H9 (cell line): ENCODE measurements around the gene EIF4G2. TPM values are rescaled to one million over a fixed set of nuclear protein-coding genes. Genes with fewer than 3 reads are reported as not detected.

Source experiments
- DNase-seq: peaks from one replicate; pipeline ENCODE4 v3.0.0-alpha.2; 2017
- H2AFZ ChIP-seq: one replicate; pipeline ENCODE4 v1.6.1; 2013; ENCODE audit warnings: mild to moderate bottlenecking, low read length, control low read depth, moderate library complexity
- H2AK5ac ChIP-seq: 2 replicates; pipeline ENCODE4 v1.6.1; 2013; ENCODE audit warnings: low read length, control low read depth, mixed read lengths; ENCODE audit not compliant: insufficient read length
- H2BK120ac ChIP-seq: one replicate; pipeline ENCODE4 v1.6.1; 2013; ENCODE audit warnings: low read depth, mild to moderate bottlenecking, low read length, control low read depth, inconsistent platforms; ENCODE audit not compliant: poor library complexity, severe bottlenecking
- H2BK12ac ChIP-seq: 2 replicates; pipeline ENCODE4 v1.6.1; 2013; ENCODE audit warnings: low read length, control low read depth, mixed read lengths, low read depth; ENCODE audit not compliant: insufficient read length
- H2BK15ac ChIP-seq: 2 replicates; pipeline ENCODE4 v1.6.1; 2013; ENCODE audit warnings: low read depth, low read length, control low read depth
- H2BK20ac ChIP-seq: one replicate; pipeline ENCODE4 v1.6.1; 2013; ENCODE audit warnings: low read depth, mild to moderate bottlenecking, low read length, control low read depth, inconsistent platforms; ENCODE audit not compliant: poor library complexity, severe bottlenecking
- H2BK5ac ChIP-seq: 2 replicates; pipeline ENCODE4 v1.6.1; 2013; ENCODE audit warnings: low read length, control low read depth, mixed read lengths; ENCODE audit not compliant: insufficient read length
- H3K14ac ChIP-seq: 2 replicates; pipeline ENCODE4 v1.6.1; 2013; ENCODE audit warnings: low read length, control low read depth; ENCODE audit not compliant: insufficient read depth
- H3K18ac ChIP-seq: 2 replicates; pipeline ENCODE4 v1.6.1; 2013; ENCODE audit warnings: low read depth, mild to moderate bottlenecking, mixed read lengths, low read length, control low read depth; ENCODE audit not compliant: insufficient read length
- H3K23ac ChIP-seq: 2 replicates; pipeline ENCODE4 v1.6.1; 2013; ENCODE audit warnings: low read length, control low read depth, mixed read lengths, low read depth; ENCODE audit not compliant: insufficient read length
- H3K23me2 ChIP-seq: 2 replicates; pipeline ENCODE4 v1.6.1; 2013; ENCODE audit warnings: low read depth, mild to moderate bottlenecking, mixed read lengths, low read length, control low read depth; ENCODE audit not compliant: insufficient read length, poor library complexity, severe bottlenecking
- H3K27ac ChIP-seq: 2 replicates; pipeline ENCODE4 v1.5.1; 2013; ENCODE audit warnings: low read length, control low read depth, mixed read lengths, low read depth; ENCODE audit not compliant: insufficient read length
- H3K27me3 ChIP-seq: 2 replicates; pipeline ENCODE4 v1.6.1; 2013; ENCODE audit warnings: low read length, control low read depth, inconsistent platforms; ENCODE audit not compliant: insufficient read depth
- H3K4ac ChIP-seq: 2 replicates; pipeline ENCODE4 v1.6.1; 2013; ENCODE audit warnings: low read depth, mild to moderate bottlenecking, control low read depth, inconsistent platforms, low read length, moderate library complexity
- H3K4me1 ChIP-seq: 2 replicates; pipeline ENCODE4 v1.6.1; 2013; ENCODE audit warnings: low read length, control low read depth, inconsistent platforms; ENCODE audit not compliant: insufficient read depth
- H3K4me2 ChIP-seq: 2 replicates; pipeline ENCODE4 v1.6.1; 2013; ENCODE audit warnings: low read length, control low read depth, mixed read lengths; ENCODE audit not compliant: insufficient read length, insufficient read depth
- H3K56ac ChIP-seq: 2 replicates; pipeline ENCODE4 v1.6.1; 2013; ENCODE audit warnings: low read depth, mild to moderate bottlenecking, mixed read lengths, low read length, control low read depth; ENCODE audit not compliant: insufficient read length
- H3K79me1 ChIP-seq: 2 replicates; pipeline ENCODE4 v1.6.1; 2013; ENCODE audit warnings: low read depth, mild to moderate bottlenecking, moderate library complexity, low read length, control low read depth, inconsistent platforms; ENCODE audit not compliant: insufficient read depth, poor library complexity, severe bottlenecking
- H3K79me2 ChIP-seq: 2 replicates; pipeline ENCODE4 v1.6.1; 2013; ENCODE audit warnings: low read length, control low read depth, inconsistent platforms; ENCODE audit not compliant: insufficient read depth
- H3K9ac ChIP-seq: 2 replicates; pipeline ENCODE4 v1.6.1; 2013; ENCODE audit warnings: low read length, control low read depth, mixed read lengths; ENCODE audit not compliant: insufficient read length; ENCODE audit errors: extremely low read depth
- H3K9me3 ChIP-seq: one replicate; pipeline ENCODE4 v1.6.1; 2013; ENCODE audit warnings: low read depth, low read length, inconsistent platforms; ENCODE audit not compliant: control insufficient read depth
- H3T11ph ChIP-seq: one replicate; pipeline ENCODE4 v1.6.1; 2013; ENCODE audit warnings: mild to moderate bottlenecking, low read length, control low read depth, inconsistent platforms
- H4K20me1 ChIP-seq: one replicate; pipeline ENCODE4 v1.6.1; 2013; ENCODE audit not compliant: control insufficient read depth, insufficient read length, insufficient read depth
- H4K5ac ChIP-seq: 2 replicates; pipeline ENCODE4 v1.6.1; 2013; ENCODE audit warnings: low read depth, mild to moderate bottlenecking, mixed read lengths, low read length, control low read depth; ENCODE audit not compliant: insufficient read length
- H4K8ac ChIP-seq: replicated peaks from 2 replicates; pipeline ENCODE4 v1.6.1; 2013; ENCODE audit warnings: low read length, control low read depth, mixed read lengths, low read depth; ENCODE audit not compliant: insufficient read length
- H4K91ac ChIP-seq: 2 replicates; pipeline ENCODE4 v1.6.1; 2013; ENCODE audit warnings: low read depth, mild to moderate bottlenecking, moderate library complexity, mixed read lengths, low read length, control low read depth; ENCODE audit not compliant: insufficient read length
- H3K27ac Mint-ChIP-seq, 3 experiments: 2 replicates in 2 of 3; 3 replicates in 1 of 3; pipeline ENCODE4 v1.8.0; 2020 to 2021; ENCODE audit warnings: mixed read lengths in 3 of 3, mild to moderate bottlenecking in 1 of 3, moderate library complexity in 1 of 3
- H3K27me3 Mint-ChIP-seq: 2 replicates; pipeline ENCODE4 v1.8.0; 2021; ENCODE audit warnings: low read depth, mild to moderate bottlenecking, moderate library complexity, mixed read lengths
- H3K36me3 Mint-ChIP-seq, 3 experiments: 2 replicates in 2 of 3; 3 replicates in 1 of 3; pipeline ENCODE4 v1.8.0; 2020 to 2021; ENCODE audit warnings: low read depth in 3 of 3, mixed read lengths in 3 of 3; ENCODE audit not compliant: insufficient read depth in 1 of 3
- H3K4me1 Mint-ChIP-seq, 2 experiments: 2 replicates each; pipeline ENCODE4 v1.8.0; 2020; ENCODE audit warnings: mixed read lengths in 2 of 2
- H3K4me3 Mint-ChIP-seq, 2 experiments: 2 replicates in 1 of 2; 3 replicates in 1 of 2; pipeline ENCODE4 v1.8.0; 2020 to 2021; ENCODE audit warnings: mild to moderate bottlenecking in 2 of 2, mixed read lengths in 2 of 2, moderate library complexity in 1 of 2
- H3K9me3 Mint-ChIP-seq, 2 experiments: 2 replicates in 1 of 2; 3 replicates in 1 of 2; pipeline ENCODE4 v1.8.0; 2020; ENCODE audit warnings: mild to moderate bottlenecking in 2 of 2, mixed read lengths in 2 of 2, moderate library complexity in 1 of 2
- CTCF ChIP-seq: fragments of 200-600 bp; sonication (generic); conservative IDR thresholded peaks from 3 replicates; pipeline ENCODE4 v1.8.0; 2021; ENCODE audit warnings: antibody characterized with exemption, mild to moderate bottlenecking
- WGBS: extraction: QIAGEN DNeasy Blood & Tissue Kit; methylation state at CpG from one replicate; pipeline ENCODE4 v1.1.7; 2013; ENCODE audit warnings: missing lambda C conversion rate, low lambda C conversion rate, mixed read lengths; ENCODE audit not compliant: insufficient read length; ENCODE audit errors: extremely low coverage; 5-methylcytosine and 5-hydroxymethylcytosine counted together
- total RNA-seq: library from RNA; stranded (reverse); gene quantifications from 2 replicates; pipeline ENCODE4 v1.2.1, GENCODE V29; 2021

The EIF4G2 gene
- total RNA-seq, 1 experiment from 2014 or later = 1,013 TPM

GRCh38 chr11:10806206-10806605 is 2.5 kb downstream of the EIF4G2 start:
- Histone ChIP-seq H3K27ac (no peak overlapping the region), H4K91ac (no peak overlapping the region), H3K23ac (no peak overlapping the region), H3K79me1 (no peaks in the 10 kb centered on the region), H3K4ac (no peak overlapping the region), H2BK120ac (no peak overlapping the region), H2BK12ac (no peak overlapping the region), H3K18ac (no peak overlapping the region), H2AK5ac (no peak overlapping the region), H2AFZ (no peak overlapping the region), H3K4me1 (no peaks in the 10 kb centered on the region), H2BK20ac (no peak overlapping the region), H3K9ac (no peak overlapping the region), H3K14ac (no peak overlapping the region), H3K27me3 (no peaks in the 10 kb centered on the region), H3K23me2 (no peaks in the 10 kb centered on the region), H3K4me2 (no peak overlapping the region), H4K5ac (no peak overlapping the region), H4K20me1 (no peaks in the 10 kb centered on the region), H3K9me3 (no peaks in the 10 kb centered on the region), H3K56ac (no peak overlapping the region), H4K8ac (no peak overlapping the region), H2BK5ac (no peak overlapping the region), H3T11ph (no peak overlapping the region), H2BK15ac (no peak overlapping the region), H3K79me2 (peaks cover 14% of the 10 kb centered on the region; the same call in 1 of the 2 replicates)
- no peak for TF ChIP-seq CTCF
- Mint-ChIP-seq H3K9me3 (peaks cover 0 to 4% of the 10 kb centered on the region in 2 experiments; a peak in 2 of 5 replicates), H3K27me3 (no peaks in the 10 kb centered on the region), H3K4me3 (peak overlapping the region; percentile 94 to 97), H3K4me1 (peaks cover 26 to 33% of the 10 kb centered on the region in 2 experiments), H3K36me3 (peaks cover 59 to 72% (median 71%) of the 10 kb centered on the region in 3 experiments), H3K27ac (0 out of 7 replicates have a peak overlapping the region, but pooled peaks of 1 of the 3 experiments have one; percentile 76)
- DNase-seq = no peak
- WGBS = no CpG with 5 or more reads among the region's 4 CpGs
